ENCODE data around the gene ECE2.

The ECE2 gene

GRCh38 chr3:184227481-184227935, 48.3 kb upstream of the ECE2 start (continued):
- TF ChIP-seq ZNF792 (tag by site-specific recombination; IDR thresholded peaks at IDR 0.05) (no peak), ZSCAN4 (tag by site-specific recombination; IDR thresholded peaks at IDR 0.05) (peak; percentile 28; the same call in 1 of the 2 replicates), ZNF121 (tag by site-specific recombination; IDR thresholded peaks at IDR 0.05) (no peak), ZNF776 (tag by site-specific recombination; IDR thresholded peaks at IDR 0.05; ENCODE audit: borderline replicate concordance) (no peak), MZF1 (tag by site-specific recombination; IDR thresholded peaks at IDR 0.05; ENCODE audit: borderline replicate concordance) (no peak), PRDM6 (tag by site-specific recombination; IDR thresholded peaks at IDR 0.05) (no peak), ZNF654 (tag by site-specific recombination; IDR thresholded peaks at IDR 0.05; ENCODE audit: low read depth) (peak; percentile 25), PRDM2 (tag by site-specific recombination; IDR thresholded peaks at IDR 0.05; ENCODE audit: borderline replicate concordance) (no peak), ZEB2 (tag by site-specific recombination; IDR thresholded peaks at IDR 0.05) (no peak), ZNF510 (tag by site-specific recombination; IDR thresholded peaks at IDR 0.05; ENCODE audit: insufficient replicate concordance) (no peak), ZNF707 (tag by site-specific recombination; IDR thresholded peaks at IDR 0.05) (no peak), ZSCAN30 (tag by site-specific recombination; IDR thresholded peaks at IDR 0.05) (0 out of 2 replicates have a peak, but pooled peaks have one; percentile 61), HIC1 (tag by site-specific recombination; IDR thresholded peaks at IDR 0.05) (peak; percentile 73; the same call in 1 of the 2 replicates), CTCF (tag by site-specific recombination; IDR thresholded peaks at IDR 0.05) (no peak), ZNF830 (tag by site-specific recombination; IDR thresholded peaks at IDR 0.05; ENCODE audit: low read depth) (no peak), GLI4 (tag by site-specific recombination; IDR thresholded peaks at IDR 0.05) (no peak), ZNF394 (tag by site-specific recombination; IDR thresholded peaks at IDR 0.05; ENCODE audit: borderline replicate concordance) (no peak)

All from HEK293 (cell line).